SK-N-SH (cell line): ENCODE data around the gene CLDN10. TPM values are rescaled to one million over a fixed set of nuclear protein-coding genes. Genes with fewer than 3 reads are reported as not detected.

ENCODE experiments used
- CTCF ChIA-PET: fragments of 300-600, 350-600 bp; formaldehyde crosslinking; extraction: SDS; loops from one replicate; lab custom pipeline; 2021; lab: Yijun Ruan, JAX
- POLR2A ChIA-PET: fragments of 350-600 bp; sonication (Branson Sonifier 250); formaldehyde crosslinking; extraction: SDS; loops from one replicate; lab custom pipeline; 2020; ENCODE audit warnings: antibody characterized with exemption, inconsistent platforms; lab: Yijun Ruan, JAX
- DNase-seq: peaks from one replicate; pipeline ENCODE4 v3.0.0; 2012
- H2AFZ ChIP-seq: fragments of 200-600 bp; sonication (generic); 2 replicates; pipeline ENCODE4 v1.8.1; 2016; ENCODE audit warnings: antibody characterized with exemption, mild to moderate bottlenecking, low read depth
- H3F3A ChIP-seq: fragments of 200-600 bp; sonication (generic); replicated peaks from 2 replicates; pipeline ENCODE3; 2016; ENCODE audit warnings: antibody characterized with exemption, mild to moderate bottlenecking; ENCODE audit not compliant: insufficient read depth
- H3K27ac ChIP-seq, 2 experiments: fragments of 200-500 bp in 1 of 2; fragments of 200-600 bp in 1 of 2; sonication (Bioruptor generic) in 1 of 2; sonication (generic), shearing (Covaris generic) in 1 of 2; 2 replicates each; pipeline versions ENCODE4 v1.5.1 to v1.6.1; 2014 to 2016; ENCODE audit warnings: low read depth in 2 of 2, inconsistent platforms in 1 of 2, low read length in 1 of 2, mild to moderate bottlenecking in 1 of 2, mixed read lengths in 1 of 2
- H3K27me3 ChIP-seq: fragments of 200-600 bp; sonication (generic), shearing (Covaris generic); 2 replicates; pipeline ENCODE4 v1.6.1; 2016; ENCODE audit warnings: mixed run types; ENCODE audit not compliant: insufficient read depth
- H3K36me3 ChIP-seq, 2 experiments: fragments of 200-500 bp in 1 of 2; fragments of 200-600 bp in 1 of 2; sonication (Bioruptor generic) in 1 of 2; sonication (generic) in 1 of 2; replicated peaks in 1 of 2; 2 replicates each; pipeline versions ENCODE3 to v1.5.1; 2014 to 2016; ENCODE audit warnings: low read length in 1 of 2, mild to moderate bottlenecking in 1 of 2; ENCODE audit not compliant: insufficient read depth in 2 of 2, control insufficient read depth in 1 of 2
- H3K4me1 ChIP-seq, 2 experiments: fragments of 200-500 bp in 1 of 2; fragments of 200-600 bp in 1 of 2; sonication (Bioruptor generic) in 1 of 2; sonication (generic), shearing (Covaris generic) in 1 of 2; 2 replicates each; pipeline versions ENCODE4 v1.5.1 to v1.6.1; 2014 to 2016; ENCODE audit warnings: low read depth in 1 of 2, low read length in 1 of 2, mixed run types in 1 of 2; ENCODE audit not compliant: insufficient read depth in 2 of 2, control insufficient read depth in 1 of 2
- H3K4me2 ChIP-seq: fragments of 200-600 bp; sonication (generic), shearing (Covaris generic); 2 replicates; pipeline ENCODE4 v1.6.1; 2017; ENCODE audit warnings: mixed run types
- H3K4me3 ChIP-seq, 2 experiments: fragments of 200-500 bp in 1 of 2; fragments of 200-600 bp in 1 of 2; sonication (Bioruptor generic) in 1 of 2; sonication (generic), shearing (Covaris generic) in 1 of 2; 2 replicates each; pipeline versions ENCODE4 v1.5.1 to v1.8.1; 2014 to 2016; ENCODE audit warnings: low read depth in 2 of 2, inconsistent platforms in 1 of 2, low read length in 1 of 2, mild to moderate bottlenecking in 1 of 2, mixed read lengths in 1 of 2, moderate library complexity in 1 of 2
- H3K79me2 ChIP-seq: fragments of 200-600 bp; sonication (generic); 2 replicates; pipeline ENCODE4 v1.8.1; 2017; ENCODE audit warnings: mild to moderate bottlenecking; ENCODE audit not compliant: insufficient read depth
- H3K9ac ChIP-seq: fragments of 200-600 bp; sonication (generic); 2 replicates; pipeline ENCODE4 v1.6.1; 2017; ENCODE audit warnings: mixed run types
- H3K9me2 ChIP-seq: fragments of 200-600 bp; sonication (generic); 2 replicates; pipeline ENCODE4 v1.6.1; 2017; ENCODE audit warnings: mixed run types
- H3K9me3 ChIP-seq: fragments of 200-600 bp; sonication (generic); 2 replicates; pipeline ENCODE4 v1.6.1; 2017; ENCODE audit warnings: mixed run types, mild to moderate bottlenecking, moderate library complexity
- H4K20me1 ChIP-seq: fragments of 200-600 bp; sonication (generic); 2 replicates; pipeline ENCODE4 v1.6.1; 2017; ENCODE audit warnings: mild to moderate bottlenecking, mixed run types; ENCODE audit not compliant: insufficient read depth
- CHD2 ChIP-seq: fragments of 150-350 bp; IDR thresholded peaks from 2 replicates; pipeline ENCODE4 v1.6.1; 2018; ENCODE audit warnings: low read length; ENCODE audit not compliant: partially characterized antibody
- ELF1 ChIP-seq: IDR thresholded peaks from 2 replicates; pipeline ENCODE4 v1.4.0; 2012
- EP300 ChIP-seq, 2 experiments: IDR thresholded peaks; 2 replicates each; pipeline versions ENCODE4 v1.4.0 to v1.6.1; 2012; ENCODE audit warnings: borderline replicate concordance in 1 of 2, low read depth in 1 of 2, low read length in 1 of 2
- EZH2phosphoT487 ChIP-seq: fragments of 200-600 bp; sonication (generic); IDR thresholded peaks from 2 replicates; pipeline ENCODE4 v1.6.1; 2017; ENCODE audit warnings: low read depth, mixed run types, mild to moderate bottlenecking, antibody characterized with exemption, moderate library complexity, borderline replicate concordance
- FOSL2 ChIP-seq: IDR thresholded peaks from 2 replicates; pipeline ENCODE4 v1.4.0; 2012; ENCODE audit warnings: low read depth, mild to moderate bottlenecking, moderate library complexity, borderline replicate concordance
- FOXJ3 ChIP-seq: sonication (generic); formaldehyde crosslinking; IDR thresholded peaks from 2 replicates; pipeline ENCODE4 v1.5.1; 2020; ENCODE audit warnings: mild to moderate bottlenecking, missing genetic modification reagents
- FOXM1 ChIP-seq: IDR thresholded peaks from 2 replicates; pipeline ENCODE4 v1.4.0; 2012; ENCODE audit warnings: low read depth, mild to moderate bottlenecking
- JUND ChIP-seq: IDR thresholded peaks from 2 replicates; pipeline ENCODE4 v1.4.0; 2012
- MXI1 ChIP-seq: IDR thresholded peaks from 2 replicates; pipeline ENCODE4 v1.6.1; 2012; ENCODE audit warnings: mild to moderate bottlenecking, low read depth, low read length, improper control_type of control experiment
- NRF1 ChIP-seq: IDR thresholded peaks from 2 replicates; pipeline ENCODE4 v1.6.1; 2012; ENCODE audit warnings: low read depth, mild to moderate bottlenecking, low read length
- POLR2AphosphoS5 ChIP-seq: IDR thresholded peaks from 2 replicates; pipeline ENCODE4 v1.6.1; 2012; ENCODE audit warnings: low read depth, low read length
- RAD21 ChIP-seq: IDR thresholded peaks from 2 replicates; pipeline ENCODE4 v1.6.1; 2012; ENCODE audit warnings: mild to moderate bottlenecking, low read length
- RCOR1 ChIP-seq: fragments of 150-350 bp; IDR thresholded peaks from 2 replicates; pipeline ENCODE4 v1.6.1; 2017; ENCODE audit warnings: antibody characterized with exemption, low read length
- RFX5 ChIP-seq: IDR thresholded peaks from 2 replicates; pipeline ENCODE4 v1.6.1; 2012; ENCODE audit warnings: mild to moderate bottlenecking, improper control_type of control experiment, low read length
- SMC3 ChIP-seq: IDR thresholded peaks from 2 replicates; pipeline ENCODE4 v1.6.1; 2012; ENCODE audit warnings: low read depth, low read length, improper control_type of control experiment
- TAF1 ChIP-seq: IDR thresholded peaks from 2 replicates; pipeline ENCODE4 v1.6.1; 2012; ENCODE audit warnings: low read depth, mild to moderate bottlenecking, low read length, moderate library complexity, borderline replicate concordance
- TCF12 ChIP-seq: IDR thresholded peaks from 2 replicates; pipeline ENCODE4 v1.4.0; 2012
- WGBS: methylation state at CpG from one replicate; pipeline ENCODE4 v1.1.6; 2017; ENCODE audit warnings: low lambda C conversion rate; 5-methylcytosine and 5-hydroxymethylcytosine counted together
- polyA plus RNA-seq, 3 experiments: library from polyadenylated mRNA; depleted of rRNA; stranded (reverse); fragments of >200 nt; gene quantifications; 2 replicates each; pipeline ENCODE4 v1.2.3, GENCODE V29; 2012
- TF ChIP-seq, protein P1 (sequence below): IDR thresholded peaks from 2 replicates; pipeline ENCODE4 v1.4.0; 2012; ENCODE audit warnings: low read depth, borderline replicate concordance
- TF ChIP-seq, protein P2 (sequence below): IDR thresholded peaks from 2 replicates; pipeline ENCODE4 v1.6.1; 2012; ENCODE audit warnings: mild to moderate bottlenecking, low read depth, low read length, moderate library complexity
- TF ChIP-seq, protein P3 (sequence below): IDR thresholded peaks from 2 replicates; pipeline ENCODE4 v1.4.0; 2012; ENCODE audit warnings: low read depth, borderline replicate concordance

Gene CLDN10
- polyA plus RNA-seq, 1 of the 3 experiments (the other 2 are of a cell fraction) = 0.05 TPM

DNA sequence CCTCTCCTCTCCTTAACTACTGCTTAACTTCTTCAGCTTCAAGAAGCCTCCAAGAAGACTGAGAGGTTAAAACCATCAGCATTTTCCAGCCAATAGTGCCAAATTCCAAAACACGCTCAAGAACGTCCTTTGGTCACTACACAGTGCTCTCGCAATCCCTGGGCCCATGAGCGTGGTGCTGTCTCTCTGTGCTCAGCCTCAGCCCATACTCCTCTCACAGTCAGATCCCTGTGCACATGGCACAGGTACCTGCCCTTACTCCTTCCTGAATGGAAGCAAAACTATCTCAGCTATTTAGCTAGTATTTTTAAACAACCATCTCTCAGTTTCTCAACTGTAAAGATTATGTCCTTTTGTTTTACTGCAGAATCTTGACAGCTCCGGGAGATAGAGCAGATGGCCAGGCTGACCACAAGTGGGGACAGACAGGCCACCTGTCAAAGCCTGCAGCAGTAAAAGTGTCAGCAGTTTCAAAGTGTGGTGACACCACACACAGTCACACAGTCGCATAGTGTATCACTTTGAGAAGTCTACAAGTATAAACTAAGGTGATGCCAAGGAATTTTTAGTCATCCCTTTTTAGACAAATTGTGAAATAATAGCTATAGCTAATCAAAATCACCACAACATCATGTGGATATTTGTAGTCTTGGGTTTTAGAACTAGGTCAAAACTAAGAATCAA lies 56.3 kb downstream of the CLDN10 start:
- peaks cover 35 to 72% of the 10 kb centered on the region in 2 experiments for H3K36me3 ChIP-seq
- no peak overlapping the region for H3K4me2 ChIP-seq
- no peak overlapping the region for H3K27ac ChIP-seq
- no peak overlapping the region for H2AFZ ChIP-seq
- H3K4me3 ChIP-seq = no peak overlapping the region
- ChIA-PET CTCF (interaction anchor here (1.4 to 1.8 kb wide), 2 partner anchors 15 to 225 kb away, joined by 4 to 8 read pairs; no protein-coding TSS in a partner anchor), POLR2A (no interaction called here)
- WGBS = 95% methylated on average over 6 of the region's 6 CpGs
- peaks cover 5 to 6% of the 10 kb centered on the region in 2 experiments; a peak in 2 of 4 replicates for H3K4me1 ChIP-seq
- no peaks in the 10 kb centered on the region for H4K20me1 ChIP-seq
- no peak overlapping the region for H3K9ac ChIP-seq
- H3K27me3 ChIP-seq = no peaks in the 10 kb centered on the region
- no peaks in the 10 kb centered on the region for H3K79me2 ChIP-seq
- H3K9me3 ChIP-seq = no peaks in the 10 kb centered on the region
- H3F3A ChIP-seq = peaks cover 5% of the 10 kb centered on the region
- H3K9me2 ChIP-seq = no peaks in the 10 kb centered on the region
- no peak for DNase-seq
- TF ChIP-seq MXI1 (no peak), RFX5 (no peak), POLR2AphosphoS5 (no peak), SMC3 (no peak), TAF1 (no peak), CHD2 (no peak), ELF1 (no peak), EP300 (IDR thresholded peaks at IDR 0.05; ENCODE audit: borderline replicate concordance in 1 of 2, low read depth in 1 of 2, low read length in 1 of 2) (no peak), RCOR1 (no peak), FOXM1 (no peak), FOSL2 (no peak), TCF12 (no peak), FOXJ3 (no peak), JUND (no peak), EZH2phosphoT487 (no peak), RAD21 (no peak), NRF1 (no peak)
- TF ChIP-seq, protein P1, sequence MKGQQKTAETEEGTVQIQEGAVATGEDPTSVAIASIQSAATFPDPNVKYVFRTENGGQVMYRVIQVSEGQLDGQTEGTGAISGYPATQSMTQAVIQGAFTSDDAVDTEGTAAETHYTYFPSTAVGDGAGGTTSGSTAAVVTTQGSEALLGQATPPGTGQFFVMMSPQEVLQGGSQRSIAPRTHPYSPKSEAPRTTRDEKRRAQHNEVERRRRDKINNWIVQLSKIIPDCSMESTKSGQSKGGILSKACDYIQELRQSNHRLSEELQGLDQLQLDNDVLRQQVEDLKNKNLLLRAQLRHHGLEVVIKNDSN = no peak
- TF ChIP-seq, protein P2, sequence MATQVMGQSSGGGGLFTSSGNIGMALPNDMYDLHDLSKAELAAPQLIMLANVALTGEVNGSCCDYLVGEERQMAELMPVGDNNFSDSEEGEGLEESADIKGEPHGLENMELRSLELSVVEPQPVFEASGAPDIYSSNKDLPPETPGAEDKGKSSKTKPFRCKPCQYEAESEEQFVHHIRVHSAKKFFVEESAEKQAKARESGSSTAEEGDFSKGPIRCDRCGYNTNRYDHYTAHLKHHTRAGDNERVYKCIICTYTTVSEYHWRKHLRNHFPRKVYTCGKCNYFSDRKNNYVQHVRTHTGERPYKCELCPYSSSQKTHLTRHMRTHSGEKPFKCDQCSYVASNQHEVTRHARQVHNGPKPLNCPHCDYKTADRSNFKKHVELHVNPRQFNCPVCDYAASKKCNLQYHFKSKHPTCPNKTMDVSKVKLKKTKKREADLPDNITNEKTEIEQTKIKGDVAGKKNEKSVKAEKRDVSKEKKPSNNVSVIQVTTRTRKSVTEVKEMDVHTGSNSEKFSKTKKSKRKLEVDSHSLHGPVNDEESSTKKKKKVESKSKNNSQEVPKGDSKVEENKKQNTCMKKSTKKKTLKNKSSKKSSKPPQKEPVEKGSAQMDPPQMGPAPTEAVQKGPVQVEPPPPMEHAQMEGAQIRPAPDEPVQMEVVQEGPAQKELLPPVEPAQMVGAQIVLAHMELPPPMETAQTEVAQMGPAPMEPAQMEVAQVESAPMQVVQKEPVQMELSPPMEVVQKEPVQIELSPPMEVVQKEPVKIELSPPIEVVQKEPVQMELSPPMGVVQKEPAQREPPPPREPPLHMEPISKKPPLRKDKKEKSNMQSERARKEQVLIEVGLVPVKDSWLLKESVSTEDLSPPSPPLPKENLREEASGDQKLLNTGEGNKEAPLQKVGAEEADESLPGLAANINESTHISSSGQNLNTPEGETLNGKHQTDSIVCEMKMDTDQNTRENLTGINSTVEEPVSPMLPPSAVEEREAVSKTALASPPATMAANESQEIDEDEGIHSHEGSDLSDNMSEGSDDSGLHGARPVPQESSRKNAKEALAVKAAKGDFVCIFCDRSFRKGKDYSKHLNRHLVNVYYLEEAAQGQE = no peak
- TF ChIP-seq, protein P3, sequence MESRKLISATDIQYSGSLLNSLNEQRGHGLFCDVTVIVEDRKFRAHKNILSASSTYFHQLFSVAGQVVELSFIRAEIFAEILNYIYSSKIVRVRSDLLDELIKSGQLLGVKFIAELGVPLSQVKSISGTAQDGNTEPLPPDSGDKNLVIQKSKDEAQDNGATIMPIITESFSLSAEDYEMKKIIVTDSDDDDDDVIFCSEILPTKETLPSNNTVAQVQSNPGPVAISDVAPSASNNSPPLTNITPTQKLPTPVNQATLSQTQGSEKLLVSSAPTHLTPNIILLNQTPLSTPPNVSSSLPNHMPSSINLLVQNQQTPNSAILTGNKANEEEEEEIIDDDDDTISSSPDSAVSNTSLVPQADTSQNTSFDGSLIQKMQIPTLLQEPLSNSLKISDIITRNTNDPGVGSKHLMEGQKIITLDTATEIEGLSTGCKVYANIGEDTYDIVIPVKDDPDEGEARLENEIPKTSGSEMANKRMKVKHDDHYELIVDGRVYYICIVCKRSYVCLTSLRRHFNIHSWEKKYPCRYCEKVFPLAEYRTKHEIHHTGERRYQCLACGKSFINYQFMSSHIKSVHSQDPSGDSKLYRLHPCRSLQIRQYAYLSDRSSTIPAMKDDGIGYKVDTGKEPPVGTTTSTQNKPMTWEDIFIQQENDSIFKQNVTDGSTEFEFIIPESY = no peak
- TF ChIP-seq, all 33 proteins: peak for 0
